Measurements from ENCODE around the gene CLCNKB.
A peak's percentile ranks its signal among the peaks of the same experiment; 100 is the strongest.
"Not testable (repeated sequence)": the region's sequence is repeated elsewhere in the genome, so short reads cannot be mapped to it uniquely, and the experiment has no call there.

Gene CLCNKB

DNA sequence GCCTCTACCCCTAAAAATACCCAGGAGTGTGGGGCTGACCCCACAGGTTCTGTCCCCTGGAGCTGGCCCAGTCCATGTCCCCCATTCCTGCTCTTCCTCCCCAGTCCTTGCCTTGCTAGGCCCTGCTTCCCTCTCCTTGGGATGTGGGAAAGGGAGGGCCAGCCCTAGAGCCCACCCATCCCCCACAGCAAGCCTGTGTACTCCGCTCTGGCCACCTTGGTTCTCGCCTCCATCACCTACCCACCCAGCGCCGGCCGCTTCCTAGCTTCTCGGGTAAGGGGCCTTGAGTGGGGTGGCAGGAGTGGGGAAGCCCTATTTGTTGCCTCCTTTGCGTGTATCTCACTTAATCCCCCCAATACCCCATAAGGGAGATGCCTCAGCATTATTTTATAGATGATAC, 6.7 kb downstream of the CLCNKB start:
- Histone ChIP-seq H3K4me3 (no peak overlapping the region), H3K9ac (ENCODE audit: insufficient read length) (no peak overlapping the region), H3K27ac (no peak overlapping the region), H3K36me3 (ENCODE audit: insufficient read depth, low read length) (no peaks in the 10 kb centered on the region), H3K9me3 (ENCODE audit: low read depth, low read length) (no peaks in the 10 kb centered on the region)
- DNase-seq (ENCODE audit: low read depth, low spot score): no peak
- TF ChIP-seq EZH2 (IDR thresholded peaks at IDR 0.05) (no peak), POLR2AphosphoS5 (IDR thresholded peaks at IDR 0.05; ENCODE audit: borderline replicate concordance, low read depth, low read length) (no peak), FOXP2 (optimal IDR thresholded peaks at IDR 0.05; ENCODE audit: control extremely low read depth, extremely low read length, insufficient read depth) (no peak)

DNA sequence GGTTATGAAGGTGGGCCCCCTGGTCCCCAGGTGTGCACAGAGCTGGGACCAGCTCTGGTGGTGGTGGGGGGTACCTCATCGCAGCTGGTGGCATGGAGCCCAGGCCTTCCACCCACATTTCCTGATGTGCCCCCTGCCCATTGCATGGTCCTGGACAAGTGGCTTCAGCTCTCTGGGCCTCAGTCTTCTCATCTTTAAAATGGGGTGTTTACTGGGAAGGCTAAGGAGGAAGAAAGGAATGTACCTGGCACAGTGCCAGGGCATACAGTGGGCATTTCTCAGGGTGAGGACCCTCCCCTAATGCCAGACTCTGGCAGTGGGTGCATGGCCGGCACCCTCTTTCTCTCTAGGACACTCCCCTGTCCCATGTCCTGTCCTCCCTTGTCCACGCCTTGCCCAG, 7.5 kb downstream of the CLCNKB start:
- Histone ChIP-seq H3K9me3 (ENCODE audit: low read depth, low read length) (no peaks in the 10 kb centered on the region), H3K27ac (no peak overlapping the region), H3K9ac (ENCODE audit: insufficient read length) (no peak overlapping the region), H3K4me3 (no peak overlapping the region), H3K36me3 (ENCODE audit: insufficient read depth, low read length) (no peaks in the 10 kb centered on the region)
- DNase-seq (ENCODE audit: low read depth, low spot score): no peak
- TF ChIP-seq EZH2 (IDR thresholded peaks at IDR 0.05): no peak
- TF ChIP-seq POLR2AphosphoS5 (IDR thresholded peaks at IDR 0.05; ENCODE audit: borderline replicate concordance, low read depth, low read length): no peak
- TF ChIP-seq FOXP2 (optimal IDR thresholded peaks at IDR 0.05; ENCODE audit: control extremely low read depth, extremely low read length, insufficient read depth): no peak

DNA sequence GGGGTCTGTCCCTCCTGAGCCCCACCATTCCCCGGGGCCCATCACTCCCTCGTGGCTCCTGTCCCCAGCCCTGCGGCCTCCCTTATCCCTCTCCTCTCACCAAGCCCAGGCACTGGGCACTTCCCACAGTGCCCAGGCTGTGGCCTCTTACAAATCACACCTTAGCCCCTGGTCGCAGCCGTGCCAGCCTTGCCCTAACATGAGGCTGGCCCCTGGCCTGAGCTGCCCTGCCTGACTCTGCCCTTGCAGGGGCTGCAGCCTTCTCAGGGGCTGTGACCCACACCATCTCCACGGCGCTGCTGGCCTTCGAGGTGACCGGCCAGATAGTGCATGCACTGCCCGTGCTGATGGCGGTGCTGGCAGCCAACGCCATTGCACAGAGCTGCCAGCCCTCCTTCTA, 8.4 kb downstream of the CLCNKB start:
- DNase-seq (ENCODE audit: low read depth, low spot score); H3K36me3 ChIP-seq (ENCODE audit: insufficient read depth, low read length); H3K9me3 ChIP-seq (ENCODE audit: low read depth, low read length); H3K4me3 ChIP-seq; H3K9ac ChIP-seq (ENCODE audit: insufficient read length); H3K27ac ChIP-seq: not testable (repeated sequence)

DNA sequence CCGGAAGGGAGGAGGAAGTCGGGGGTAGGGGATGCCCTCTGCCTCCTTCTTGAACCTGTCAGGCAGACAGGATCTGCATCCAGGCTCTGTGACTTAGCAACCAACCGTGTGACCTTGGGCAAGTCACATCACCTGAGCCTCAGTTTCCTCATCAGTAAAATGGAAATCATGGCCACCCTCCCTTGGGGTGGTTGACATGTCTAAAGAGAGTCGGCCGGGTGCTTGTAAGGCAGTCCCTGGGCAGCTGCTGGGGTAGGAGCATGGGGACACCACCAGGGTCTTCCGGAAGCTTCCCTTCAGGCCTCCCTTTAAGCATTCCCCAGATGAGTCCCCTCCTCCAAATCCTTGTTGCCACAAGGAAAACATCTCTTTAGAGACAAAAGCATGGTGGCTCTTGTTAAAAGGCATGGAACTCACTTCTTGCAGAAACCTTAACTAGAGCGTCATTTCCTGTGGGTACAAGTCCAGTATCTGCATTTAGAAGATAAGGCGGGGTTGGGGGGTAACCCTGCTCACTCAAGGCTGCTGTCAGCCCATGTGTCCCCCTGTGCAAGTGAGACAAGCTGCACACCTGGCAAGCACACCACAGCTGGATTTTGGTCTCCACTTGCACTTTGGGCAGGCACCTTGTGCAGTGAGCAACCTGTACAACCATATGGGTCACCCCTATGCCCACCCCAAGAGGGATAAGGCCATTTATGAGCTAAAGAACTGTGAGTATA, 10.4 kb downstream of the CLCNKB start:
- Histone ChIP-seq H3K9me3 (ENCODE audit: low read depth, low read length) (no peaks in the 10 kb centered on the region), H3K4me3 (no peak overlapping the region), H3K27ac (no peak overlapping the region), H3K36me3 (ENCODE audit: insufficient read depth, low read length) (no peaks in the 10 kb centered on the region), H3K9ac (ENCODE audit: insufficient read length) (no peak overlapping the region)
- TF ChIP-seq EZH2 (IDR thresholded peaks at IDR 0.05): no peak
- no peak for TF ChIP-seq FOXP2 (optimal IDR thresholded peaks at IDR 0.05; ENCODE audit: control extremely low read depth, extremely low read length, insufficient read depth)
- TF ChIP-seq POLR2AphosphoS5 (IDR thresholded peaks at IDR 0.05; ENCODE audit: borderline replicate concordance, low read depth, low read length): no peak
- DNase-seq (ENCODE audit: low read depth, low spot score): no peak

DNA sequence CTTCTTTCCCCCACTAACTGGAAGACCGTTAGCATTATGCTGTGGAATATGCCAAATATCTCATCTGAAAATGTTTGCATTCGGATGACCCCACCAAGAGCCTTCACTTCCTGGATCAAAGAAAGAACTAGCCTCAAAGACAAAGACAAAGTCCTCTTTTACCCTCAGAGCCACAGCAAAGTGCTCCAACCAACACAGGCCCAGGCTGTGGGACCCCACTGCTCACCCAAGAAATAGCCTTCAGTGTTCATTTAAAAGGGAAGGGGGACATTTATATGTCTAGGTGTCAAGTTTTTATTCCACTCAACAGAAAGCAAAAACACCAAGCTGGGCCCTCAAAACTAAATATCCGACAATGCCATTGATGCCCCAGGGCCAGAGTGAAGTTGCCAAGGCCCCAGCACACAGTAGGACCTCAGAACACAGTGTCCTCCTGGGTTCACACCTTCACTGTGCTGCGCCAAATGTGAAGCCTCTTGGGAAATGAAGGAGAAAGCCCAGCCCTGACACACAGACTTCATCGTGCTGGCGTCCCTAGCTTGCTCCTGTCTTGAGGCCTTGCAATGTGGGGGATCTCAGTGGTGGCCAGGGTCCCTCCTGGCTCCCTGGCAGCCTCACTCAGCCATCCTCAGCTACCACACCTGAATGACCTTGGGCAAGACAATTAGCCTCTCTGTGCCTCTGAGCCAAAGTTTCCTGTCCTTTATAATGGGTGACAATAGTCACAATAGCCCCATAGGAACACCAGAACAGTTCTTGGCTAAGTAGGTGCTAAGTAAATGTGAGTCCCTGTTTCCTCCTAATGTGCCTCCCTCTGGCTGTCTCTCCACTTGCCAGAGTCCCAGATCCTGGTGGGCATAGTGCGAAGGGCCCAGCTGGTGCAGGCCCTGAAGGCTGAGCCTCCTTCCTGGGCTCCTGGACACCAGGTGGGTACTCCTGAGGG, 11.3 kb downstream of the CLCNKB start:
- Histone ChIP-seq H3K9me3 (ENCODE audit: low read depth, low read length) (no peaks in the 10 kb centered on the region), H3K36me3 (ENCODE audit: insufficient read depth, low read length) (no peaks in the 10 kb centered on the region), H3K9ac (ENCODE audit: insufficient read length) (no peak overlapping the region), H3K27ac (no peak overlapping the region), H3K4me3 (no peak overlapping the region)
- TF ChIP-seq FOXP2 (optimal IDR thresholded peaks at IDR 0.05; ENCODE audit: control extremely low read depth, extremely low read length, insufficient read depth) (no peak), POLR2AphosphoS5 (IDR thresholded peaks at IDR 0.05; ENCODE audit: borderline replicate concordance, low read depth, low read length) (no peak), EZH2 (IDR thresholded peaks at IDR 0.05) (no peak)
- no peak for DNase-seq (ENCODE audit: low read depth, low spot score)

DNA sequence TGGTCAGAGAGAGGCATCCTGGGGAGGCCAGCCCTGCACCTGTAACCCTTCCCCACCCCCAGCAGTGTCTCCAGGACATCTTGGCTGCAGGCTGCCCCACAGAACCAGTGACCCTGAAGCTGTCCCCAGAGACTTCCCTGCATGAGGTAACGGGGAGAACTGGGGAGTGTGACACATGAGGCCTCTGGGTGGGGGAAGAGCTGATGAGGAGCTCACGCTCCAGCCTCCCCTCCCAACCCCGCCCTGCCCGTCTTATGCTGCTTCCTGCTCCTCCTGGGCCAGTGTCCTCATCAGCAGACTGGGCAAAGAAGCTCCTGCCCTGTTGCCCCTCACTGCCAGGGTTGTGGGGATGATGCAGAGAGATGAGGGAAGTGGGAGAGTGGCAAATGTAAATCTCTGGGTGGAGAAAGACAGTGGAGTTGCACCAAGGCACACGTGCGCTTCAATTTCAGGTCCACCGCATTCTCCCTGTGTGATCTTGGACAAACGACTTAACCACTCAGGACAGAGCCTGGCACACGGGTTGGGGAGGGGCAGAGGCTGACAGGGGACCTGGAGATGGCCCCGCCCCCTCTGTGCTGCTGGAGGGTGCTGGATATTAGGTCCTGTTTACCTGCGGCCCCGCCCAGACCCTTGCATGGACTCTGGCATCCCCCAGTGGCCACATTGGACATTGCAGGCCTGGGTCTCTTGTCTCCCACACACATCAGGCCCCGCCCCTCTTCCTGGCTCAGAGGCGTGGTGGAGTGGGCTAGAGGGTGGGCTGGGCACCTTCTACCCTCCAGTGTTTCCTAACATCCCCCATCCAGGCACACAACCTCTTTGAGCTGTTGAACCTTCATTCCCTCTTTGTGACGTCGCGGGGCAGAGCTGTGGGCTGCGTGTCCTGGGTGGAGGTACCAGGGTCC, 12.3 kb downstream of the CLCNKB start:
- H3K27ac ChIP-seq: no peak overlapping the region
- H3K4me3 ChIP-seq: no peak overlapping the region
- DNase-seq (ENCODE audit: low read depth, low spot score): peak; percentile 53
- no peak for TF ChIP-seq EZH2 (IDR thresholded peaks at IDR 0.05)
- H3K9ac ChIP-seq (ENCODE audit: insufficient read length): no peak overlapping the region
- H3K9me3 ChIP-seq (ENCODE audit: low read depth, low read length): no peaks in the 10 kb centered on the region
- H3K36me3 ChIP-seq (ENCODE audit: insufficient read depth, low read length): no peaks in the 10 kb centered on the region

DNA sequence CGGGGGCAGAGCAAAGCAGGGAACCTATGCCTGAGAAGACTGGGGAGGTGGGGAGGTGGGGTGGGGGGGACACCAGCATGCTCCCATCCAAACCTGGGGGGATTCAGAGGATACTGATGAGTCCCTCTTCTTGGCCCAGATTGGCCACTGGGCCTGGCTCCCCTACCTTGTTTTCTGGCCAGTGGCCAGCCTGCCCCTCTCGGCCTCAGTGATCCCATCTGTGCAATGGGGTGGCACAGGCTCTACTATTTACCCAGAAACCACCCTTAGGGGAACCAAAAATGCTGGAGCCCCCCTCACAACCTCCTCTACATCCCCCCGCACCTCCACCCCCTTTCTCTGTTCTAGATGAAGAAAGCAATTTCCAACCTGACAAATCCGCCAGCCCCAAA, 12.9 kb downstream of the CLCNKB start:
- H3K27ac ChIP-seq; H3K36me3 ChIP-seq (ENCODE audit: insufficient read depth, low read length): not testable (repeated sequence)

DNA sequence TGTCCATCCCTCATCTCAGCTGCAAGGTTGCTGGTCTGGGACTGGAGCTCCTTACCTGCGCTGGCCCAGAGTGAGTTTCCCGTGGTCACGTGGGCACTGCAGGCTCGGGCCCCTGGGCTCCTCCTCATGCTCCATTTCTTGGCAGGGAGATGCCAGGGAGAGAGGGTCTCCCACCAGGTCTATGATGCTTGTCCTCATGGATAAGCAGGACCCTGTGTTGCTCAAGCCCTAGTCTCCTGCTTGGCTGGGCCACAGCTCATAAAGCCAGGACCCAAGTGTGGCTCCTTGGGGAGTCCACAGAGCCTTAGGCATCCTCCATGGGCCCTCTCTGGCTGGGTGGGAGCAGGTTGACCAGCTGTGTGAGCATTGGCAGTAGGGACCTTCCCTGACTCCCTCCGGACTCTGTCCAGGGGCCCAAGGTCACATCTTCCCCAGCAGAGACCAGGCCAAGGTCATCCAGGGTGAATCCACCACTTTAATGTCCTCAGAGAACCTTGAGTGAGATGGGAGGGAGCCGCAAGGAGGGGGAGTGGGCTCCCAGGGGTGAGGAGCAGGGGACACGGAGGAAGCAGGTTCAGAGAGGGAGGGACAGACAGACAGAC, 13.8 kb downstream of the CLCNKB start:
- not testable (repeated sequence) for H3K9me3 ChIP-seq (ENCODE audit: low read depth, low read length); H3K9ac ChIP-seq (ENCODE audit: insufficient read length); H3K36me3 ChIP-seq (ENCODE audit: insufficient read depth, low read length); H3K4me3 ChIP-seq; DNase-seq (ENCODE audit: low read depth, low spot score); H3K27ac ChIP-seq

More for the DNA sequence above, 12.9 kb downstream of the CLCNKB start:
- not testable (repeated sequence) for H3K4me3 ChIP-seq; DNase-seq (ENCODE audit: low read depth, low spot score); H3K9ac ChIP-seq (ENCODE audit: insufficient read length); H3K9me3 ChIP-seq (ENCODE audit: low read depth, low read length)

DNA sequence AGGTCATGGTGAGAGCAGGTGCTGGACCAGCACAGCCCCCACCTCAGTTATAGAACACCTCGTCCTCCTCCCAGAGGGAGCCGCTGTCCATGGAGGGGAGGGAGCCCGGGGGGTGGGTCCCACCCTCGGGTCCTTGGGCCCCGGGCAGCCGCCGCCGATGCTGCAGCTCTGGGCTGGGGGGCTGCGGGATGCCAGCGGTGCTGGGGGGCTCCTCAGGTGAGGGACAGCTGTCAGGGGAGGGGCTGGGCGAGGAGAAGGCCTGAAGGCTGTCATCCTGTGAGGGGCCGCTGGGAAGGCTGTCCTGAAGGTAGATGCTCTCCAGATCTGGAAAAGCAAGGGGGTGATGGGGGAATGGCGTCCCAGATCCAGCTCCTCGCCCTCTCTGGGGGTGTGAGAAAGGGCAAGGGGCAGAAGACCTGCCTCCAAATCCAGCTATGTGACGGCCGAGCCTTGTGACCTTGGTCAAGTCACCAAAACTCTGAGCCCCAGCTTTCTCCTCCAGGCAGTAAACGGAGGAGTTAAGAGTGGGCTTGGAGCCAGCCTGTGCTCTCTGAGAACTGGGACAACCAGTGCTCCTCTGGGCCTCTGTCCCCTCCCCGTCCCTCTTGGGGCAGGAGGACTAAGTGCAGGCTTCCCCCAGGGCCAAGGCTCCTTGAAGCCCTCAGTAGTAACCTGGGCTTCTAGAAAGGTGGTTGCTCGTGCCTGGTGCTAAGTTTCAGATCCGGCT, 15.0 kb downstream of the CLCNKB start:
- H3K27ac ChIP-seq; H3K9me3 ChIP-seq (ENCODE audit: low read depth, low read length); H3K9ac ChIP-seq (ENCODE audit: insufficient read length); H3K4me3 ChIP-seq; H3K36me3 ChIP-seq (ENCODE audit: insufficient read depth, low read length); DNase-seq (ENCODE audit: low read depth, low spot score): not testable (repeated sequence)

Data from SK-N-MC (cell line).